ENCODE measurements around the gene SDHB. TPM values are rescaled to one million over a fixed set of nuclear protein-coding genes. Genes with fewer than 3 reads are reported as not detected.

The SDHB gene
- total and polyA plus RNA-seq, 2 experiments from 2014 or later, result 126 to 156 TPM

- Histone ChIP-seq H3K36me3 (no peaks in the 10 kb centered on the region), H3K27ac (no peak overlapping the region), H3K9me3 (ENCODE audit: low read depth) (no peaks in the 10 kb centered on the region), H3K4me1 (ENCODE audit: low read depth) (no peaks in the 10 kb centered on the region), H3K27me3 (no peaks in the 10 kb centered on the region), H3K4me3 (no peak overlapping the region)
- peak; percentile 38 for TF ChIP-seq CTCF (IDR thresholded peaks at IDR 0.05; ENCODE audit: low read depth, low read length)
- DNase-seq (ENCODE audit: low read depth in 1 of 2, low spot score in 1 of 2), result peak; percentile 11 to 17
Measured at GRCh38 chr1:17075470-17076255, 21.8 kb upstream of the SDHB start.

DNA sequence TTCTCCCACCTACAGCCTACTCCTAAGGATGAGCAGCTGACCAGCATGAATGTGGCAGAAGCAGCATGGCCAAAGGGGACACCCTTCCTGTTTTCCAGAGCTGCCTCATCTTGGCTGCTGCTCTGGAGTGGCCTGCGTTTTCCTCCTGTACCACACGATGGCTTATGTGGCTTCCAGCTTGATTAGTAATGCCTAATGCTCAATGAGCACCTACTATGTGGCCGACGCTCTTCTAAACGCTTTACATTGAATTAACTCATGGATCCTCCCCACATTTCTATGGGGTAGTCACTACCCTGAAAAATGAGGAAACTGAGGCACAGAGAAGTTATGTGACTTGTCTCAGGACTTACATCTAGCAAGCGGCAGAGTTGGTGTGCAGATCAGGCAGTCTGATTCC is 18.0 kb upstream of the SDHB start:
- Histone ChIP-seq H3K36me3 (no peaks in the 10 kb centered on the region), H3K4me3 (no peak overlapping the region), H3K9me3 (ENCODE audit: low read depth) (no peaks in the 10 kb centered on the region), H3K27me3 (no peaks in the 10 kb centered on the region), H3K4me1 (ENCODE audit: low read depth) (no peaks in the 10 kb centered on the region), H3K27ac (no peak overlapping the region)
- DNase-seq (ENCODE audit: low read depth in 1 of 2, low spot score in 1 of 2), result no peak
- TF ChIP-seq CTCF (IDR thresholded peaks at IDR 0.05; ENCODE audit: low read depth, low read length), result no peak

DNA sequence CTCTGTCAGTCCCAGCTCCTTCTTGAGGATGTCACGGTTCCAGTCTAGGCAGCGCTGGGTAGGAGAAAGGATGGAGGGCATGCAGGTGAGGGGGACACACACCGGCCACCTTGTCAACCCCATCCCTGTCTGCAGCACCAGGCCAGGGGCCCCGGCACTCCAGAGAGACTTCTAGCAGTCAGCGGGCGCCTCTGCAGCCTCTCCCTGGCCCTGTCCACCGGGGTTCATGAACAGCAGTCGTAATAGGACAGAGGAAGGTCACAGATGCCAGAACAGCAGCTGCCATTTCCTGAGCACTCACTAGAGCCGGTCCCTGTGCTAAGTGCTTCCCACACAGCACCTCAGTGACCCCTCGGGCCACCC is 16.3 kb upstream of the SDHB start:
- H3K27me3 ChIP-seq, result no peaks in the 10 kb centered on the region
- no peak overlapping the region for H3K27ac ChIP-seq
- H3K4me3 ChIP-seq, result no peak overlapping the region
- H3K36me3 ChIP-seq, result no peaks in the 10 kb centered on the region
- peak in 1 of 2 donors; percentile 36 for DNase-seq (ENCODE audit: low read depth in 1 of 2, low spot score in 1 of 2)
- no peak for TF ChIP-seq CTCF (IDR thresholded peaks at IDR 0.05; ENCODE audit: low read depth, low read length)
- H3K9me3 ChIP-seq (ENCODE audit: low read depth), result no peaks in the 10 kb centered on the region
- no peaks in the 10 kb centered on the region for H3K4me1 ChIP-seq (ENCODE audit: low read depth)

- Histone ChIP-seq H3K36me3 (no peaks in the 10 kb centered on the region), H3K27ac (no peak overlapping the region), H3K4me1 (ENCODE audit: low read depth) (no peaks in the 10 kb centered on the region), H3K4me3 (no peak overlapping the region), H3K9me3 (ENCODE audit: low read depth) (no peaks in the 10 kb centered on the region), H3K27me3 (no peaks in the 10 kb centered on the region)
- no peak for TF ChIP-seq CTCF (IDR thresholded peaks at IDR 0.05; ENCODE audit: low read depth, low read length)
- no peak for DNase-seq (ENCODE audit: low read depth in 1 of 2, low spot score in 1 of 2)
Measured at GRCh38 chr1:17069452-17070162, 15.8 kb upstream of the SDHB start.

GRCh38 chr1:17068789-17069188 is 15.0 kb upstream of the SDHB start:
- TF ChIP-seq CTCF (IDR thresholded peaks at IDR 0.05; ENCODE audit: low read depth, low read length), result no peak
- H3K4me1 ChIP-seq (ENCODE audit: low read depth), result no peaks in the 10 kb centered on the region
- no peaks in the 10 kb centered on the region for H3K9me3 ChIP-seq (ENCODE audit: low read depth)
- H3K36me3 ChIP-seq, result no peaks in the 10 kb centered on the region
- H3K27me3 ChIP-seq, result no peaks in the 10 kb centered on the region
- no peak overlapping the region for H3K27ac ChIP-seq
- DNase-seq (ENCODE audit: low read depth in 1 of 2, low spot score in 1 of 2), result no peak
- H3K4me3 ChIP-seq, result no peak overlapping the region
